SK-N-MC (cell line): ENCODE results near the gene BTBD17.

Experiments
- DNase-seq: peaks from one replicate; pipeline ENCODE4 v3.0.0-alpha.2; 2011; ENCODE audit warnings: low read depth, low spot score
- H3K27ac ChIP-seq: fragments of 200-600 bp; sonication (generic); 2 replicates; pipeline ENCODE4 v1.5.1; 2016; ENCODE audit warnings: mixed run types
- H3K36me3 ChIP-seq: fragments of 200-600 bp; sonication (generic); 2 replicates; pipeline ENCODE4 v1.6.1; 2017; ENCODE audit warnings: antibody characterized with exemption, low read length, mixed read lengths; ENCODE audit not compliant: insufficient read depth
- H3K4me3 ChIP-seq: fragments of 200-600 bp; sonication (generic); 2 replicates; pipeline ENCODE4 v1.5.1; 2016
- H3K9ac ChIP-seq: fragments of 200-600 bp; sonication (generic); 2 replicates; pipeline ENCODE4 v1.8.0; 2017; ENCODE audit warnings: mixed run types, mixed read lengths; ENCODE audit not compliant: insufficient read length
- H3K9me3 ChIP-seq: fragments of 200-600 bp; sonication (generic); 2 replicates; pipeline ENCODE4 v1.6.1; 2017; ENCODE audit warnings: low read depth, mild to moderate bottlenecking, antibody characterized with exemption, low read length, moderate library complexity, mixed read lengths
- EZH2 ChIP-seq: fragments of 200-600 bp; sonication (generic); IDR thresholded peaks from one replicate; pipeline ENCODE4 v1.6.1; 2017; ENCODE audit warnings: antibody characterized with exemption
- FOXP2 ChIP-seq: optimal IDR thresholded peaks from 2 replicates; pipeline ENCODE3; 2011; ENCODE audit warnings: mild to moderate bottlenecking, moderate library complexity; ENCODE audit not compliant: insufficient read depth; ENCODE audit errors: extremely low read length, control extremely low read depth
- POLR2AphosphoS5 ChIP-seq: IDR thresholded peaks from 2 replicates; pipeline ENCODE4 v1.6.1; 2012; ENCODE audit warnings: mild to moderate bottlenecking, low read depth, low read length, borderline replicate concordance

The BTBD17 gene

DNA sequence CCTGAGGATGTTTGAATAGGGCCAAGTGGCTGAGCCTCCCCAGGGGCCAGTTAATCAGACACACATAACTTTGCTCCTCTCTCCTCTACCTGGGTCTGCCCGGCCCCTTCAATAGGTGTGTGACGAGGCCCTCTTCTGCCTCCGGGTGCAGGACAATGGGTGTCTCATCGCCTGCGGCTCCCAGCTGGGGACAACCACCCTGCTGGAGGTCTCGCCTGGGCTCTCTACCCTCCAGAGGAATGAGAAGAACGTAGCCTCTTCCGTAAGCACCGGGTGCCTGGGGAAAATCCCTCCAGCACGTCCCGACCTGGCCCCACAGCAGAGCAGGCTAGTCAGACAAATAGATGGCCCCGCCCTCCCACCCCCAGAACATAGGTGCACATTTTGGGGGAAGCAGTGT is 51.8 kb downstream of the BTBD17 start:
- TF ChIP-seq POLR2AphosphoS5: no peak
- TF ChIP-seq FOXP2: no peak
- TF ChIP-seq EZH2: no peak
- Histone ChIP-seq H3K36me3 (no peaks in the 10 kb centered on the region), H3K9ac (no peak overlapping the region), H3K27ac (no peak overlapping the region), H3K4me3 (no peak overlapping the region), H3K9me3 (no peaks in the 10 kb centered on the region)
- DNase-seq: no peak

DNA sequence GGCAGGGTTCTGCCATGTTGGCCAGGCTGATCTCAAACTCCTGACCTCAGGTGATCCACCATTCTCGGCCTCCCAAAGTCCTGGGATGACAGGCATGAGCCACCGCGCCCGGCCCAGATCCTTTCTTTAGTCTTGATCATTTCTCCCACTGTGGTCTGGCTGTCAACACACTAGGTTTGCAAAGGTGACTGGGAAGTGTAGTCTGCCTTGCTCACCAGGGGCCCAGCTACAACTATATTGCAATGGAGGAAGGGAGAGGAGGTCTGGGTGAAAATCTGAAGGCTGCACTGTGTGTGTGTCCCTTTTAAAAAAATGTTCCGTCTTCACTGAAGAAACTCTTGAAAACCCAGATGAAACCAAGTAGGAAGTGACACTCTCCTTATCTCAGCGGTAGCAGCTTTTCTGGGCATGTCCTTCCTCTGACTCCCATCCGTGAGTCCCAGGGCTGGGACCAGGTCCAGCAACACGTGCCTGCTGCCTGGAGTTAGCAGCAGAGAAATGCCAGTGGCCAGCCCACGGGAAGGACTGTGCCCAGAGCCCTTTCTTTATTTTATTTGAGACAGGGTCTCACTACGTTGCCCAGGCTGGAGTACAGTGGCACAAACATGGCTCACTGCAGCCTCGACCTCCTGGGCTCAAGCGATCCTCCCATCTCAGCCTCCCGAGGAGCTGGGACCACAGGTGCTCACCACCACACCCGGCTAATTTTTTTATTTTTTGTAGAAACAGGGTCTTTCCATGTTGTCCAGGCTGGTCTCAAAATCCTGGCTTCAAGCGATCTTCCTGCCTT is 53.5 kb downstream of the BTBD17 start:
- Histone ChIP-seq H3K9me3 (no peaks in the 10 kb centered on the region), H3K27ac (no peak overlapping the region), H3K9ac (no peak overlapping the region), H3K4me3 (no peak overlapping the region), H3K36me3 (no peaks in the 10 kb centered on the region)
- TF ChIP-seq POLR2AphosphoS5 (no peak), EZH2 (no peak), FOXP2 (no peak)
- DNase-seq: no peak
